22Rv1 (cell line): ENCODE measurements around the gene HOXB13.

Experiments used
- CTCF ChIP-seq: fragments of 450-650 bp; IDR thresholded peaks from 2 replicates; pipeline ENCODE4 v1.5.1; 2017; ENCODE audit warnings: mild to moderate bottlenecking
- ZFX ChIP-seq: fragments of 450-650 bp; IDR thresholded peaks from 2 replicates; pipeline ENCODE4 v1.6.1; 2017; ENCODE audit warnings: antibody characterized with exemption, borderline replicate concordance

- no peak for TF ChIP-seq CTCF
- no peak for TF ChIP-seq ZFX
Measured at GRCh38 chr17:48752399-48753288, 24.1 kb upstream of the HOXB13 start.
